Tibial artery (tissue), 4 donors: ENCODE data around the gene ARMC8.

Experiments
- DNase-seq, 2 donors: peaks; one replicate each; pipeline ENCODE4 v3.0.0-alpha.2; 2019
- H3K27ac ChIP-seq, 2 donors: fragments of 200-600 bp; sonication (generic) in 1 of 2; 1 replicate in 1 of 2; 2 replicates in 1 of 2; pipeline ENCODE4 v1.5.1; 2018 to 2019; ENCODE audit warnings: mild to moderate bottlenecking in 1 of 2
- H3K27me3 ChIP-seq, 2 donors: fragments of 200-600 bp; sonication (generic) in 1 of 2; one replicate each; pipeline versions ENCODE4 v1.5.1 to v1.6.0; 2016 to 2019
- H3K36me3 ChIP-seq, 3 donors: fragments of 200-600 bp; sonication (generic) in 2 of 3; one replicate each; pipeline ENCODE4 v1.5.1; 2016 to 2019; ENCODE audit warnings: mild to moderate bottlenecking in 2 of 3
- H3K4me1 ChIP-seq, 4 donors: fragments of 200-600 bp; sonication (generic) in 2 of 4; 1 replicate in 3 of 4; 2 replicates in 1 of 4; pipeline ENCODE4 v1.5.1; 2016 to 2019
- H3K4me3 ChIP-seq, 2 donors: fragments of 200-600 bp; sonication (generic) in 1 of 2; 1 replicate in 1 of 2; 2 replicates in 1 of 2; pipeline ENCODE4 v1.5.1; 2018 to 2019; ENCODE audit warnings: mild to moderate bottlenecking in 2 of 2
- H3K9me3 ChIP-seq, 3 donors: fragments of 200-600 bp; sonication (generic) in 1 of 3; one replicate each; pipeline ENCODE4 v1.5.1; 2016 to 2019
- CTCF ChIP-seq, 2 experiments: fragments of 200-600 bp in 1 of 2; fragments of 450-650 bp in 1 of 2; IDR thresholded peaks; one replicate each; pipeline ENCODE4 v1.5.1; 2017 to 2019; ENCODE audit warnings: antibody characterized with exemption in 2 of 2, mild to moderate bottlenecking in 1 of 2, moderate library complexity in 1 of 2
- intact Hi-C: fragments of 100-400 bp; cut with DNase I; formaldehyde crosslinking; loops from one replicate; pipeline ENCODE4 v1.15.0; 2023; ENCODE audit warnings: low total_unique reads

ARMC8 gene

DNA sequence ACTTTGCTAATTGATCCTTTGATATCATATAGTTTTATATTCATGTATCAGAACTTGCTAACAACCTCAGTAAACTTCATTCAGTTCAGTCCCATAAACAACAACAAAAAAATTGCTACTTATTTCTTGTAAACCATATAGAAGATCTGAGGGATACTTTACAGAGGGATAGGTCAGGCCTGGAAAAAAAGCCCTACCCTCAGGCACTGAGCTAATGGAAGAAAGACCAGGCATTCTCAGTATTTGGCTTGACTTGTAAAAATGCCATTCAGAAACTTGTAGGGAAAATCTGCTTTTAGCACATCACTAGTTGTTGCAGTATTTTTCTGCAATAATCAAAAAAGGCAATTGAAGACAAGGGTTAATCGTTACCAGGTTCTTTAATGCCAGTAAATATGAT lies 33.1 kb downstream of the ARMC8 start:
- intact Hi-C loops: no loop called here
- no peak for DNase-seq
- Histone ChIP-seq H3K9me3 (no peaks in the 10 kb centered on the region), H3K27me3 (no peaks in the 10 kb centered on the region), H3K4me1 (peaks cover 0 to 37% (median 7%) of the 10 kb centered on the region in 4 donors), H3K4me3 (no peak overlapping the region), H3K36me3 (peaks cover 20 to 25% (median 22%) of the 10 kb centered on the region in 3 donors), H3K27ac (no peak overlapping the region)
- no peak for TF ChIP-seq CTCF (IDR thresholded peaks at IDR 0.05)

DNA sequence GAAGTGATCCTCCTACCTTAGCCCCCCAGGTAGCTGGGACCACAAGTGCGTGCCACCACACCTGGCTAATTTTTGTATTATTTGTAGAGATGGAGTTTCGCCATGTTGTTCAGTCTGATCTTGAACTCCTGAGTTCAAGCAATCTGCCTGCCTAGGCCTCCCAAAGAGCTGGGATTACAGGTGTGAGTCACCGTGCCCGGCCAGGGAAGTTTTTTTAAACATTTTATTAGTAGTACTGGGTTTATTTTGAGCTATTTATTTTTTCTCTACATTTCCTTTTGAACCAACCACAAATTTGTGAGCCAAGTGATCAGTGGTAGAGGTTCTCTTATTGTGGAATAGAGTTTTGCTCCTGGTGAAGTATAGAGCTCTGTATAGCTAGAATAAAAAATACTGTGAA lies 33.7 kb downstream of the ARMC8 start:
- H3K27me3 ChIP-seq: no peaks in the 10 kb centered on the region
- peaks cover 0 to 37% (median 7%) of the 10 kb centered on the region in 4 donors for H3K4me1 ChIP-seq
- no peak for TF ChIP-seq CTCF (IDR thresholded peaks at IDR 0.05)
- H3K36me3 ChIP-seq: peaks cover 26 to 31% (median 26%) of the 10 kb centered on the region in 3 donors
- H3K27ac ChIP-seq: no peak overlapping the region
- no peak for DNase-seq
- intact Hi-C loops: no loop called here
- no peak overlapping the region for H3K4me3 ChIP-seq
- no peaks in the 10 kb centered on the region for H3K9me3 ChIP-seq

DNA sequence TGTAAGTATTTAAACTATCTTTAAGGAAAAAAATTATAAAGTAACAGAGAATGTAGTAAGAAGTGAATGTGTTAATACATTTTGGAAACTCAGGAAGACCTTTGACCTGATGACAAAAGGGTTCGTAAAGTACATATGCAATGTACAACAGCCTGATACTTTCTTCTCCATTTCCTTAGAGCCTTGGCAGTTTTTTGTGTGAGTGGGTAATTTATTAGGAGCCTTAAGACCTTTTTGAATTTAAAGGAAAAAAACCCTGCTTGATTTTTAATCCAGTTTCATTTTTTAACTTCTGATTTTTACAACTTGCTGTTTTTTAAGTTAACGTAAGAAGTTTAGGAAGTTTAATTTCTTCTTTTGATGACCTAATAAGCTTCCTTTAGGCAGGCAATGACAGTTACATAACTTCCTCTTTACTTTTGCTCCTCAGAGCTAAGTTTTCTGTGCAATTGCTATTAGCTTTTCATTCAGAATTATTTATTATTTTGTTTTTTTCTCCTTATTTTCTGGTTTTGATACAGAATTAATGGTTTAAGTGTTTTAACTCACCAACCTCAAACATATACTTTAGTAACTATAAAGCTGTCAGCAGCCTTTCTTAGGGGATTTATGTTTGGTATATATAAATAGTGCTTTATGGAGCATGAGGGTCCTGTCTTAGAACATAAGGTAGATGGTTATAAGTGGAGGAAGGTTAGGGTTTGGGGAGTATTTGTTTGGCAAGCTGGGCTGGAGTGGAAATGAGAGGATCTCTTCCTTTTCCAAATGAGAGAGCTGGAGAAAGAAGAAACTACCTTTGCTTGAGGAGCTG lies 35.2 kb downstream of the ARMC8 start:
- no peak for TF ChIP-seq CTCF (IDR thresholded peaks at IDR 0.05)
- DNase-seq: no peak
- peaks cover 29 to 41% (median 40%) of the 10 kb centered on the region in 3 donors for H3K36me3 ChIP-seq
- no peak overlapping the region for H3K4me3 ChIP-seq
- H3K27me3 ChIP-seq: no peaks in the 10 kb centered on the region
- H3K27ac ChIP-seq: no peak overlapping the region
- H3K4me1 ChIP-seq: peaks cover 0 to 37% (median 7%) of the 10 kb centered on the region in 4 donors
- no peaks in the 10 kb centered on the region for H3K9me3 ChIP-seq
- intact Hi-C loops: no loop called here

DNA sequence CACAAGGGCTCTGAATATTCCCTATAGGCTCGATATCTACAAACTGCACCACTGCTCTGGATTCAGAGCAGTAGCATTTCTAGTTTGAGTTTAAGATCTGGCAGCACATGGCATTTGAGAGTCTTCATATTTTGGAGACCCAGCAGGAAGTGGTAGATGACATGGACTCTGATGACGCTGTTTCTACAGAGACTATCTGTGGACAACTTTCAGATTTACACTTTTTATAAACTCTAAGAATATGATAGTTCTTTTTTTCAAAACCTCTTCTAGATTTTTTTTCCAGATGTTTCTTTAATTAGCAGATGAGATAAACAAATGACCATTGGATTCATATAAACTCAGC lies 35.8 kb downstream of the ARMC8 start:
- H3K4me3 ChIP-seq: no peak overlapping the region
- peaks cover 29 to 47% (median 46%) of the 10 kb centered on the region in 3 donors for H3K36me3 ChIP-seq
- no peak for TF ChIP-seq CTCF (IDR thresholded peaks at IDR 0.05)
- DNase-seq: no peak
- intact Hi-C loops: no loop called here
- no peaks in the 10 kb centered on the region for H3K27me3 ChIP-seq
- H3K4me1 ChIP-seq: peaks cover 0 to 37% (median 7%) of the 10 kb centered on the region in 4 donors
- no peaks in the 10 kb centered on the region for H3K9me3 ChIP-seq
- H3K27ac ChIP-seq: no peak overlapping the region

DNA sequence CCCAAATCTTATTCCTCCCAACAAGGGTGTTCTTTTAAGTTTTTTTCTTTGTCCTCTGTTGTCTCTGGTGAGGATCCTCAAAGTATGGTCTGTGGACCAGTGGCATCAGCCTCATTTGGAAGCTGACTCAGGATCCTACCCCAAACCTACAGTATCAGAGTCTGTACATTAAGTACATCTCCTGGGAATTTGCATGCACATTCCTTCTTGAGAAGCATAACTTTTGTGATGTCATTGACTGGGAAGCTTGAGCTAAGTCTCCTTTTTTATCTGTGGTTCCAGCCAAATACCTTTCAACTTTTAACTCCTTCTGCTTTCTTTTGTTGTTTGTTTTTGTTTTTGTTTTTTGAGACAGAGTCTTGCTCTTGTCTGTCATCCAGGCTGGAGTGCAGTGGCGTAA lies 40.5 kb downstream of the ARMC8 start:
- no peaks in the 10 kb centered on the region for H3K27me3 ChIP-seq
- no peak overlapping the region for H3K27ac ChIP-seq
- no peak overlapping the region for H3K4me3 ChIP-seq
- DNase-seq: no peak
- H3K36me3 ChIP-seq: peaks cover 42 to 89% (median 85%) of the 10 kb centered on the region in 3 donors
- H3K9me3 ChIP-seq: no peaks in the 10 kb centered on the region
- intact Hi-C loops: no loop called here
- peaks cover 0 to 3% (median 1%) of the 10 kb centered on the region in 4 donors for H3K4me1 ChIP-seq
- no peak for TF ChIP-seq CTCF (IDR thresholded peaks at IDR 0.05)
